ENCODE measurements around the gene NECTIN4.

DNA sequence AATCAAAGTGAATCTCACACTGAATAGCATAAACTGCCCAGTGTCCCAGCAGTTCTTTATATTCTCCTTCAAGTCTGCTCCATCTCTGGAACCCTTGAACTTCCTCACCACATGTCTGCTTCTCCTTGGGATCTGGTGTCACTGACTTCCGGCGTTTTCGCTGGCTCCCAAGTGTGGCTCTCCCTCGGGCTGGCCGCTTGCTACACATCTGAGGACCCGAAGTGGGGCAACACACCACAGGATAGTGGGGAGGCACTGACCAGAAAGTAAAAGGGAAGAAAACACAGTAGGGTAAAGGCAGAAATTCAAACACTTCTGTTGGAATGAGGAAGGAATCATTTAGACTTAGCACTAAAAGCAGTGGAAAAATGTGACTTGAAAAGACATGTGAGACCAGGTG lies 33.6 kb upstream of the NECTIN4 start:
- TF ChIP-seq, protein P1, sequence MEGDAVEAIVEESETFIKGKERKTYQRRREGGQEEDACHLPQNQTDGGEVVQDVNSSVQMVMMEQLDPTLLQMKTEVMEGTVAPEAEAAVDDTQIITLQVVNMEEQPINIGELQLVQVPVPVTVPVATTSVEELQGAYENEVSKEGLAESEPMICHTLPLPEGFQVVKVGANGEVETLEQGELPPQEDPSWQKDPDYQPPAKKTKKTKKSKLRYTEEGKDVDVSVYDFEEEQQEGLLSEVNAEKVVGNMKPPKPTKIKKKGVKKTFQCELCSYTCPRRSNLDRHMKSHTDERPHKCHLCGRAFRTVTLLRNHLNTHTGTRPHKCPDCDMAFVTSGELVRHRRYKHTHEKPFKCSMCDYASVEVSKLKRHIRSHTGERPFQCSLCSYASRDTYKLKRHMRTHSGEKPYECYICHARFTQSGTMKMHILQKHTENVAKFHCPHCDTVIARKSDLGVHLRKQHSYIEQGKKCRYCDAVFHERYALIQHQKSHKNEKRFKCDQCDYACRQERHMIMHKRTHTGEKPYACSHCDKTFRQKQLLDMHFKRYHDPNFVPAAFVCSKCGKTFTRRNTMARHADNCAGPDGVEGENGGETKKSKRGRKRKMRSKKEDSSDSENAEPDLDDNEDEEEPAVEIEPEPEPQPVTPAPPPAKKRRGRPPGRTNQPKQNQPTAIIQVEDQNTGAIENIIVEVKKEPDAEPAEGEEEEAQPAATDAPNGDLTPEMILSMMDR (IDR thresholded peaks at IDR 0.05; ENCODE audit: low read depth, low read length, poor library complexity, severe bottlenecking): no peak
- no peak for TF ChIP-seq EZH2phosphoT487 (IDR thresholded peaks at IDR 0.05; ENCODE audit: borderline replicate concordance, low read length)

All from DOHH2 (cell line).